ENCODE measurements around the gene LDB3. TPM values are rescaled to one million over a fixed set of nuclear protein-coding genes. Genes with fewer than 3 reads are reported as not detected.
A peak's percentile ranks its signal among the peaks of the same experiment; 100 is the strongest.

The LDB3 gene
- total and polyA plus RNA-seq, 8 donors = 0.14 to 2.1 (median 0.44) TPM

GRCh38 chr10:86677374-86677773 lies 9.1 kb downstream of the LDB3 start:
- no peak for ATAC-seq
- H3K4me1 ChIP-seq = no peaks in the 10 kb centered on the region
- H3K27me3 ChIP-seq = no peaks in the 10 kb centered on the region
- intact Hi-C loops (cut with DNase I) = no loop called here
- H3K9me3 ChIP-seq = no peaks in the 10 kb centered on the region
- H3K4me3 ChIP-seq = no peak overlapping the region
- no peak overlapping the region for H3K27ac ChIP-seq
- no peaks in the 10 kb centered on the region for H3K36me3 ChIP-seq
- 76 to 82% methylated on average over 6 of the region's 6 CpGs for WGBS, 2 donors
- DNase-seq = no peak
- no peak for FAIRE-seq
- TF ChIP-seq, protein P1, sequence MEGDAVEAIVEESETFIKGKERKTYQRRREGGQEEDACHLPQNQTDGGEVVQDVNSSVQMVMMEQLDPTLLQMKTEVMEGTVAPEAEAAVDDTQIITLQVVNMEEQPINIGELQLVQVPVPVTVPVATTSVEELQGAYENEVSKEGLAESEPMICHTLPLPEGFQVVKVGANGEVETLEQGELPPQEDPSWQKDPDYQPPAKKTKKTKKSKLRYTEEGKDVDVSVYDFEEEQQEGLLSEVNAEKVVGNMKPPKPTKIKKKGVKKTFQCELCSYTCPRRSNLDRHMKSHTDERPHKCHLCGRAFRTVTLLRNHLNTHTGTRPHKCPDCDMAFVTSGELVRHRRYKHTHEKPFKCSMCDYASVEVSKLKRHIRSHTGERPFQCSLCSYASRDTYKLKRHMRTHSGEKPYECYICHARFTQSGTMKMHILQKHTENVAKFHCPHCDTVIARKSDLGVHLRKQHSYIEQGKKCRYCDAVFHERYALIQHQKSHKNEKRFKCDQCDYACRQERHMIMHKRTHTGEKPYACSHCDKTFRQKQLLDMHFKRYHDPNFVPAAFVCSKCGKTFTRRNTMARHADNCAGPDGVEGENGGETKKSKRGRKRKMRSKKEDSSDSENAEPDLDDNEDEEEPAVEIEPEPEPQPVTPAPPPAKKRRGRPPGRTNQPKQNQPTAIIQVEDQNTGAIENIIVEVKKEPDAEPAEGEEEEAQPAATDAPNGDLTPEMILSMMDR (IDR thresholded peaks at IDR 0.05) = no peak

- no peak for FAIRE-seq
- no peak overlapping the region for H3K4me3 ChIP-seq
- H3K27ac ChIP-seq = no peak overlapping the region
- ATAC-seq = peak in 2 of 4 donors; percentile 22 to 50
- H3K9me3 ChIP-seq = no peaks in the 10 kb centered on the region
- intact Hi-C loops (cut with DNase I) = no loop called here
- H3K4me1 ChIP-seq = no peaks in the 10 kb centered on the region
- WGBS, 2 donors = 88 to 92% methylated on average over 13 of the region's 13 CpGs
- DNase-seq = no peak
- TF ChIP-seq, protein P1 (IDR thresholded peaks at IDR 0.05) = no peak
- no peaks in the 10 kb centered on the region for H3K36me3 ChIP-seq
- no peaks in the 10 kb centered on the region for H3K27me3 ChIP-seq
These were observed 10.9 kb downstream of the LDB3 start for GRCh38 chr10:86678999-86679792.

- TF ChIP-seq, protein P1 (IDR thresholded peaks at IDR 0.05) = no peak
- no peaks in the 10 kb centered on the region for H3K9me3 ChIP-seq
- no peaks in the 10 kb centered on the region for H3K4me1 ChIP-seq
- DNase-seq (peak in 2 of 6 donors; percentile 35 to 53), ATAC-seq (peak in 3 of 4 donors; percentile 17 to 66 (median 24)), FAIRE-seq (no peak)
- intact Hi-C loops (cut with DNase I) = no loop called here
- H3K4me3 ChIP-seq = no peak overlapping the region
- H3K27ac ChIP-seq = no peak overlapping the region
- no peaks in the 10 kb centered on the region for H3K27me3 ChIP-seq
- 62 to 66% methylated on average over 14 of the region's 14 CpGs for WGBS, 2 donors
- H3K36me3 ChIP-seq = no peaks in the 10 kb centered on the region
These were observed 12.7 kb downstream of the LDB3 start for GRCh38 chr10:86681047-86681446.

DNA sequence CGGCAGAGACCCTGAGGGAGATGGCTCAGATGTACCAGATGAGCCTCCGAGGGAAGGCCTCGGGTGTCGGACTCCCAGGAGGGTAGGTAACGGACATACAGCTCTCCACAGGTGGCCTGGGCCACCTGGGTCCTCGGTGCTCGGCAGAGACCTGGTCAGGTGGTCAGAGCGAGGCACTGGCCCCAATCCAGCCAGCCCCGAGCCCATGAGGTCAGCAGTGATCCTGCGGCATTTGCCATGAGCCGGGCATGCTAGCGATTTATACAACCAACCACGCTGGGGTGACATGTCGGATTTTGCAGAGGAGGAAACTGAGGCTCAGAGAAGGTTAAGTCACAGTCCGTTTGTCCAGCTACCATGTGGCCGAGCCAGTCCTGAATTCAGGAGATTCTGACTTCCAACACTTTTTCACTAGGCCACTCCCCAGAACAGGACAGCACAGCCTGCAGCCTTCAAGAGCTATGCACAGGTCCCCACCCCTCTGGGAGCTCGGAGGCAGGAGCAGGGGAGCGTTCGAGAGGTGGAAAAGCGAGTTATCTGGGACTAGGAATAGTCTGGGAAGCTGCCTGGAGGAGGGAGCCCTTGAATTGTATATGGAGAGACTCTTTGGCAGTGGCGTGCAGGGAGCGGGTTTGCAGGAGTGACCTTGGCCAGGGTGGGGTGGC lies 13.5 kb downstream of the LDB3 start:
- 91% methylated on average over 22 of the region's 22 CpGs for WGBS, 2 donors
- Histone ChIP-seq H3K4me3 (no peak overlapping the region), H3K36me3 (no peaks in the 10 kb centered on the region), H3K9me3 (no peaks in the 10 kb centered on the region), H3K4me1 (no peaks in the 10 kb centered on the region), H3K27ac (no peak overlapping the region), H3K27me3 (no peaks in the 10 kb centered on the region)
- intact Hi-C loops (cut with DNase I) = no loop called here
- no peak for ATAC-seq
- TF ChIP-seq, protein P1 (IDR thresholded peaks at IDR 0.05) = no peak
- no peak for FAIRE-seq
- DNase-seq = no peak

DNA sequence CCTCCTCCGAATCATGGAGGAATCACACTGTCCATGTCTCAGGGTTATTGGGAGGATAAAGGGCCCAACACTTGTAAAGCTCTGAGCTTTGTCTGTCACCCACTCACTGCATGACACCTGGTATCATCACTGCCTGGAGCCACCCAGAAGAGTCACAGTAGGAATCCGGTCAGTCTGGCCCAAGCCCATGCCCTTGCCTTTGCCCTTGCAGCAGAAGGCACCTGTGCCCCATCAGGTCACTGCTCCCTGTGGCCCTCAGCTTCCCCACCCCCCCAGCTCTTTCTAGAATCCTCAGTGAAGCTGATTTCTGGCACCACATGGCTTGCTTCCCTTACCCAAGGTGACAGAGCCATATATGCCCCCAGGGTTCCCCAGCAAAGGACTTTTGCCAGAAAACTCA lies 14.4 kb downstream of the LDB3 start:
- H3K27ac ChIP-seq = no peak overlapping the region

More for the DNA sequence above, 14.4 kb downstream of the LDB3 start:
- WGBS, 2 donors = 87 to 93% methylated on average over 2 of the region's 2 CpGs
- no peaks in the 10 kb centered on the region for H3K4me1 ChIP-seq
- no peaks in the 10 kb centered on the region for H3K9me3 ChIP-seq
- no peak overlapping the region for H3K4me3 ChIP-seq
- TF ChIP-seq, protein P1 (IDR thresholded peaks at IDR 0.05) = no peak
- no peak for DNase-seq
- no peaks in the 10 kb centered on the region for H3K27me3 ChIP-seq
- ATAC-seq = no peak
- no peaks in the 10 kb centered on the region for H3K36me3 ChIP-seq
- no peak for FAIRE-seq
- intact Hi-C loops (cut with DNase I) = no loop called here

Data from pancreas (tissue), 10 donors.